HUDEP-2 (cell line): ENCODE measurements around the gene PTGES.
A peak's percentile ranks its signal among the peaks of the same experiment; 100 is the strongest.

Experiments used
- DNase-seq, 76 experiments: peaks; one replicate each; lab custom pipeline; 2025; ENCODE audit not compliant: unreplicated experiment in 76 of 76; lab: John Stamatoyannopoulos, UW

PTGES gene

DNA sequence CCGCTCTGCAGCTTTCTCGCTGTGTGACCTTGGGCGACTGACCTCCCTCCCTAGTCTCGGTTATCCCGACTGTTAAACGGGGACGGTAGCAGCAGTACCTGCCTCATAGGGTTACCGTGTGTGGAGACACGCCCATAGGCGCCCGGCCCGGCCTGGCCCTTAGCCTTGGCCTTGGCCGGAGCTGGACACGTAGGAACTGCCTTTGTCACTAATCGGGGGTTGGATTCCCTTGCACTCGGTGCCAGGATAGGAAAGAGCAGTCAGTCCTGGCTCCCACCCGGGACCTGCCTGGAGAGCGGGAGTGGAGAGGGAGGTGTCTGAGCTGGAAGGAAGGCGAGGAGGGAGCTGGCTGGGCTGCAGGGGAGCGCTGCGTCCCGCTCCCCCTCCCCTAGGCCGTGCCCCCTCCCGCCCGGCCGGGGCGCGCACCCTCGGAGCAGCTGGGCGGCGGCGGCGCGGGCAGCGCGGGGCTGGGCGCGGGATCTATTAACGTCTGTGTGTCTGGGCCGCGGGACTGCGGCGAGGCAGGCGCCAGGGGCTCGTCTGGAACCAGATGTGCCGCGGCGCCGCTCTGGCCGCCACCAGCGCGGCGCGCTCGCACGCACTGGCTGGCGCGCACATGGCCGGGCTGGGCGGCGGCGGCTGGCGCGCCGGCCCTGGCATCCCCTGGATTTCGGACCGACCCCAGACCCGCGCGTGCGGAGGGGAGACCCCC is 55.7 kb downstream of the PTGES start:
- DNase-seq: peak in 1 of 76 experiments; percentile 10

DNA sequence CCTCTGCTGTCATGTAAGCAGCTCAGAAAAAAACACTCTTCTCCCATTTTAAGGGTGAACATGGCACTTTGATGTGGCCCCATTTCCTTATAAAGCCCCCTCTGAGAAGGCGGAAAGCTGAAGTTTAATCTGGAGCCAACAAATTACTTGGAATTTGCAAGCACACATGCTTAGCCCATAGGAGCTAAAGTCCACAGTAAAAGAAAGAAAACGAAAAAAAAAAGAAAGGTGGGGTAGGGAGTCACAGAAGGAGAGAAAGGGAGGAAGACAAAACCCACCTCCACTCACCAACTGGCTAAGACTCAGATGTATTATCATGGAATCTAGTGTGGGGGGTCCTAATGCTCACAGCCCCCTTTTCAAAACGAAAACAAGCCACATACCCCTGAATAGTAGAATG is 57.0 kb downstream of the PTGES start:
- no peak for DNase-seq

DNA sequence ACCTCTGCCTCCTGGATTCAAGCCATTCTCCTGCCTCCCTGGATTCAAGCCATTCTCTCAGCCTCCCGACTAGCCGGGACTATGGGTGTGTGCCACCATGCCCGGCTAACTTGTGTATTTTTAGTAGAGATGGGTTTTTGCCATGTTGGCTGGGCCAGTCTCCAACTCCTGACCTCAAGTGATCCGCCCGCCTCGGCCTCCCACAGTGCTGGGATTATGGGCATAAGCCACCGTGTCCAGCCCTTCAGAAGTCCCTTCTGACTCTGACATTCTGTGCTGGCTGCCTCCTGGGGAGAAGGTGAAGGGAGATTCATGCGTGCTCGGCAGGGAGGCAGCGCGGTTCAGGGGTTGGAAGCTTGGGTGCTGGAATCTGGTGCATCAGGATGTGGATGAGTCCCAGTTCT is 58.6 kb downstream of the PTGES start:
- no peak for DNase-seq

DNA sequence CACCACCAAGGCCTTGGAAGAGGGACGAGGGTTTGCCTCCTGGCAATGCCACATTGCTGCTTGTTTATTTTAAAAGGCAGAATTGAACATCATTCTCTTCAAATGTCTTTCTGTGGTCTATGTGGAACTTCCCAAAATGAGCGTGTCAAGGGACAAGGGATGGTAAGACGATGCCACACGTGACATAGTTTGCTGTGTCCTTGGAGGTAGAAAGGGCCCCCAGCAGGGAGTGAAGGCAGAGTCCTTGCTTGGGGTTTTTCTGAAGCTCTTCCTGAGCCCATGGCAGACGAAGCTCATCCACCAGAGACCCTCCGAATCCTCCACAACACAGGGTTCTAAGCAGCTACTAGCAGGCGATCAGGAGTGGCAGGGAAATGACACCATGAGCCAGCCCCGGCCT is 59.1 kb downstream of the PTGES start:
- no peak for DNase-seq

DNA sequence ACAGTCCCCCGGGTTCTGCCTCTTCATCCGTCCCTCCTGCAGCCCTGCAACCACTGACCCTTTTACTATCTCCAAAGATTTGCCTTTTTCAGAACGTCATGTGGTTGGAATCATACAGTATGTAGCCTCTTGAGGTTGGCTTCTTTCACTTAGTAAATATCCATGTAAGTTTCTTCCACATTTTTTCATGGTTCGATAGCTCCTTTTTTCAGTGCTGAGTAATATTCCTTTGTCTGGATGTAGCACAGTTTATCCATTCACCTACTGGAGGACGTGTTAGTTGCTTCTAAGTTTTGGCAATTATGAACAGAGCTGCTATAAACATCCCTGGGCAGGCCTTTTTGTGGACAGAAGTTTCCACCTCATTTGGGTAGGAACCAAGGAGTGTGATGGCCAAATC is 60.3 kb downstream of the PTGES start:
- no peak for DNase-seq
